GM12878 (cell line): ENCODE data around the gene FBLN1. TPM values are rescaled to one million over a fixed set of nuclear protein-coding genes. Genes with fewer than 3 reads are reported as not detected.

Experiments
- ATAC-seq: fragments of 200-7000 bp; cut with Tn5 transposase; 3 replicates; pipeline ENCODE4 v1.9.1; 2020; ENCODE audit warnings: mild to moderate bottlenecking, moderate library complexity
- BruUV-seq: library from RNA; stranded (reverse); fragments of 400-500 nt; replicated peaks from 2 replicates; lab custom pipeline; 2021; lab: Mats Ljungman, UMichigan
- CTCF ChIA-PET: fragments of 300-600 bp; sonication (Branson Sonifier 250); formaldehyde crosslinking; extraction: SDS; loops from one replicate; lab custom pipeline; 2021; ENCODE audit warnings: inconsistent platforms; lab: Yijun Ruan, JAX
- POLR2A ChIA-PET: fragments of 350-600 bp; formaldehyde crosslinking; extraction: SDS; loops from one replicate; lab custom pipeline; 2021; ENCODE audit warnings: inconsistent platforms; lab: Charles Lee
- RAD21 ChIA-PET: fragments of 300-600 bp; sonication (Branson Sonifier 250); formaldehyde crosslinking; loops from one replicate; lab custom pipeline; 2023; ENCODE audit warnings: antibody characterized with exemption; ENCODE audit not compliant: unreplicated experiment; lab: Charles Lee
- SMC1A ChIA-PET: fragments of 300-600 bp; sonication (Branson Sonifier 250); formaldehyde crosslinking; loops from one replicate; lab custom pipeline; 2023; ENCODE audit not compliant: unreplicated experiment, uncharacterized antibody; lab: Charles Lee
- DNase-seq: peaks from one replicate; pipeline ENCODE4 v3.0.0-alpha.2; 2011; ENCODE audit warnings: low read depth, low spot score
- FAIRE-seq: peaks from 3 replicates; lab custom pipeline; 2011; peaks lifted over from hg19 to GRCh38; lab: Jason Lieb, UNC
- H2AFZ ChIP-seq: 2 replicates; pipeline ENCODE4 v1.6.0; 2011; ENCODE audit warnings: low read depth, low read length, control low read depth; ENCODE audit not compliant: control insufficient read depth
- H3K27ac ChIP-seq: 2 replicates; pipeline ENCODE4 v1.5.1; 2011; ENCODE audit warnings: control low read depth; ENCODE audit not compliant: control insufficient read depth, insufficient read depth
- H3K27me3 ChIP-seq, 2 experiments: replicated peaks in 1 of 2; 2 replicates each; pipeline versions ENCODE4 v1.6.0 to v1.6.1; 2011; ENCODE audit warnings: low read length in 1 of 2; ENCODE audit not compliant: control insufficient read depth in 2 of 2, insufficient read depth in 2 of 2
- H3K36me3 ChIP-seq, 2 experiments: 2 replicates each; pipeline ENCODE4 v1.5.1; 2011; ENCODE audit warnings: low read length in 1 of 2; ENCODE audit not compliant: control insufficient read depth in 2 of 2, insufficient read depth in 2 of 2
- H3K4me1 ChIP-seq: 2 replicates; pipeline ENCODE4 v1.6.1; 2011; ENCODE audit warnings: mild to moderate bottlenecking, low read length, moderate library complexity, mixed read lengths; ENCODE audit not compliant: control insufficient read depth, insufficient read depth
- H3K4me2 ChIP-seq: 2 replicates; pipeline ENCODE4 v1.6.0; 2011; ENCODE audit warnings: control low read depth; ENCODE audit not compliant: control insufficient read depth, insufficient read depth
- H3K4me3 ChIP-seq: fragments of 200-600 bp; sonication (generic); 2 replicates; pipeline ENCODE4 v1.5.1; 2016
- H3K79me2 ChIP-seq: 2 replicates; pipeline ENCODE4 v1.6.0; 2011; ENCODE audit warnings: low read length; ENCODE audit not compliant: control insufficient read depth, insufficient read depth
- H3K9ac ChIP-seq: 2 replicates; pipeline ENCODE4 v1.8.0; 2011; ENCODE audit warnings: low read length, control low read depth, mixed read lengths; ENCODE audit not compliant: control insufficient read depth, insufficient read depth
- H3K9me3 ChIP-seq: replicated peaks from 3 replicates; pipeline ENCODE4 v1.5.1; 2011; ENCODE audit warnings: mild to moderate bottlenecking, low read length; ENCODE audit not compliant: control insufficient read depth, insufficient read depth
- H4K20me1 ChIP-seq: 2 replicates; pipeline ENCODE4 v1.6.0; 2011; ENCODE audit not compliant: control insufficient read depth, insufficient read depth
- CHD1 ChIP-seq: IDR thresholded peaks from 2 replicates; pipeline ENCODE4 v1.6.1; 2012; ENCODE audit warnings: low read depth, low read length, improper control_type of control experiment
- NR2C2 ChIP-seq: IDR thresholded peaks from 2 replicates; pipeline ENCODE4 v1.6.1; 2011; ENCODE audit warnings: borderline replicate concordance, low read depth; ENCODE audit not compliant: control insufficient read depth, insufficient read length
- POLR2A ChIP-seq: IDR thresholded peaks from 2 replicates; pipeline ENCODE4 v1.6.1; 2011; ENCODE audit warnings: low read depth, mild to moderate bottlenecking, low read length
- ZBTB11 ChIP-seq: fragments of 450-650 bp; formaldehyde crosslinking; IDR thresholded peaks from 2 replicates; pipeline ENCODE4 v1.5.0; 2022; ENCODE audit warnings: mild to moderate bottlenecking, missing genetic modification characterization
- WGBS: methylation state at CpG from one replicate; pipeline ENCODE4 v1.1.6; 2016; ENCODE audit warnings: low lambda C conversion rate; ENCODE audit not compliant: insufficient replicate concordance, insufficient coverage; ENCODE audit errors: missing lambda C conversion rate; 5-methylcytosine and 5-hydroxymethylcytosine counted together
- in situ Hi-C: fragments of 300-500 bp; cut with MboI; formaldehyde crosslinking; loops from 9 replicates; pipeline ENCODE4 v1.14.3; 2018; ENCODE audit warnings: mixed read lengths
- intact Hi-C: fragments of 100-400 bp; cut with micrococcal nuclease; formaldehyde crosslinking; loops from one replicate; pipeline ENCODE4 v1.14.2; 2022; ENCODE audit not compliant: unreplicated experiment
- polyA plus RNA-seq, 11 experiments: library from polyadenylated mRNA; depleted of rRNA in 4 of 11; unstranded in 6 of 11; stranded (reverse) in 5 of 11; fragments of >200 nt; fragmentation: Nextera tagmentation in 4 of 11; fragmentation: Illumina TruSeq in 1 of 11; extraction: Ambion mirVana in 4 of 11; extraction: Trizol in 1 of 11; gene quantifications; 1 replicate in 1 of 11; 2 replicates in 10 of 11; pipeline versions ENCODE4 v1.2.1 to v1.2.3, GENCODE V29; 2011 to 2016; ENCODE audit warnings: inconsistent platforms in 2 of 11, missing spikeins in 2 of 11, low read depth in 1 of 11
- total RNA-seq, 4 experiments: library from RNA; depleted of rRNA in 3 of 4; stranded (reverse); fragments of >200 nt in 3 of 4; fragmentation: Illumina TruSeq in 1 of 4; extraction: Trizol in 1 of 4; gene quantifications; 2 replicates each; pipeline versions ENCODE4 v1.2.1 to v1.2.3, GENCODE V29; 2013 to 2021

FBLN1 gene
- total and polyA plus RNA-seq, 10 of the 15 experiments (the other 5 are each of a cell fraction or from before 2014, with no cell fraction given) = 0.20 to 0.51 TPM; not detected in 8

DNA sequence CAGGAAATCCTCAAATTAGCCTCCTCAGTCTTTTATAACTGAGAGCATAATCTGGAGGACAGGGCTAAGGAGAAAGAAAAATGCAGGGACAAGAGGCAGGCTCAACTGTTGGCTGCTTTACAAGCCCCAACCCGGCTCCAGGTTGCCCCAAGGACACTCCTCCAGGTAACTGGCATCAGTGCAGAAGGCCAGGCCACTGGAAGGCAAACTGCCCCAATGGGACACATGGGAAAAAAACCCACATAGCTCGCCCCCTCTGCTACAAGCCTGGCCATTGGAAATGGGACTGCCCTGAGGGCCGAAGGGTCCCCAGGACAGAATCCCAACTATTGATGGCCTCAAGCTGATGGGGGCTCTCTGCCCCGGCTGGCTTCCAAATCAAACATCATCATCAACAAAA is 17.9 kb upstream of the FBLN1 start (continued):
- TF ChIP-seq NR2C2 (no peak), CHD1 (no peak), POLR2A (no peak)

DNA sequence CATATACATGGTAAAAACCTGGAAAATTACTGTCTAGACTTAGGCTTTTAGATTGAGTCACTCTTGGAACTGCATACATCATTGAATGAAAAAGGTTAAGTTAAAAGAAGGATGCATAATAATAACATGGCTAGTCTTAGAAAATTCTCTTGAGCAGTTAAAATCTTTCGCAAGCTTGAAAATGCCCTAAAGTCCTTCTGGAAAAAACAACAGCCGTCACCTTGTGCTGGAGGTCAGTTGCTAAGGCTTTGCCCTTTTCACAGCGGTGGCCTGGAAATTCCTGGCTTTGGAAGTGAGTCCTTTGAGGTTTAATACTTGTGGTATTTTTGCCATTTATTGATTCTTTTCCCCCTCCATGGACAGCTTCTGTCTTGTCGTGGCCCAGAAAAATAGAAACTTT is 17.4 kb upstream of the FBLN1 start:
- TF ChIP-seq ZBTB11 (CRISPR knock-in tag) = no peak
- H3K4me1 ChIP-seq = no peaks in the 10 kb centered on the region
- no TSS peak for BruUV-seq
- ChIA-PET SMC1A (no interaction called here), CTCF (no interaction called here), POLR2A (no interaction called here), RAD21 (no interaction called here)
- H3K27ac ChIP-seq = no peak overlapping the region
- no peaks in the 10 kb centered on the region; the same call in 2 of the 3 replicates for H3K9me3 ChIP-seq
- intact Hi-C loops (no loop called here), in situ Hi-C loops (no loop called here)
- no peaks in the 10 kb centered on the region for H3K36me3 ChIP-seq
- ATAC-seq (no peak), DNase-seq (no peak), FAIRE-seq (no peak)
- H2AFZ ChIP-seq = no peak overlapping the region
- WGBS = 26% methylated on average over 4 of the region's 4 CpGs
- H3K79me2 ChIP-seq = no peaks in the 10 kb centered on the region
- no peak overlapping the region for H3K4me2 ChIP-seq
- H3K4me3 ChIP-seq = no peak overlapping the region
- no peaks in the 10 kb centered on the region; a peak in 2 of 4 replicates for H3K27me3 ChIP-seq
- H4K20me1 ChIP-seq = no peaks in the 10 kb centered on the region
- no peak overlapping the region for H3K9ac ChIP-seq
